Spleen (tissue), 13 donors: Measurements from ENCODE around the gene TENT4B. TPM values are rescaled to one million over a fixed set of nuclear protein-coding genes. Genes with fewer than 3 reads are reported as not detected.

Experiments used
- DNase-seq: peaks from one replicate; pipeline ENCODE4 v3.0.0-alpha.2; 2020
- H3K27ac ChIP-seq, 8 donors: fragments of 200-600 bp; sonication (generic) in 7 of 8; 1 replicate in 4 of 8; 2 replicates in 4 of 8; pipeline versions ENCODE4 v1.5.0 to v1.8.0; 2016 to 2021; ENCODE audit warnings: inconsistent platforms in 4 of 8, mild to moderate bottlenecking in 4 of 8, moderate library complexity in 1 of 8
- H3K27me3 ChIP-seq, 7 donors: fragments of 200-600 bp; sonication (generic) in 6 of 7; replicated peaks in 1 of 7; 1 replicate in 4 of 7; 2 replicates in 3 of 7; pipeline versions ENCODE4 v1.5.0 to v1.8.0; 2016 to 2021; ENCODE audit warnings: inconsistent platforms in 3 of 7, mild to moderate bottlenecking in 1 of 7
- H3K36me3 ChIP-seq, 6 donors: fragments of 200-600 bp; sonication (generic) in 5 of 6; 1 replicate in 4 of 6; 2 replicates in 2 of 6; pipeline versions ENCODE4 v1.5.0 to v1.8.0; 2016 to 2021; ENCODE audit warnings: inconsistent platforms in 2 of 6
- H3K4me1 ChIP-seq, 6 donors: fragments of 200-600 bp; sonication (generic) in 5 of 6; 1 replicate in 3 of 6; 2 replicates in 3 of 6; pipeline versions ENCODE4 v1.5.0 to v1.8.0; 2016 to 2021; ENCODE audit warnings: inconsistent platforms in 3 of 6
- H3K4me3 ChIP-seq, 8 donors: fragments of 200-600 bp; sonication (generic) in 7 of 8; 1 replicate in 4 of 8; 2 replicates in 4 of 8; pipeline versions ENCODE4 v1.5.0 to v1.8.0; 2016 to 2021; ENCODE audit warnings: inconsistent platforms in 4 of 8, mild to moderate bottlenecking in 4 of 8, moderate library complexity in 2 of 8
- H3K9me3 ChIP-seq, 8 donors: fragments of 200-600 bp; sonication (generic) in 7 of 8; 1 replicate in 4 of 8; 2 replicates in 4 of 8; pipeline versions ENCODE4 v1.5.0 to v1.8.0; 2016 to 2021; ENCODE audit warnings: inconsistent platforms in 4 of 8
- CTCF ChIP-seq, 11 experiments: fragments of 200-600 bp in 7 of 11; fragments of 450-650 bp in 4 of 11; sonication (generic) in 4 of 11; IDR thresholded peaks in 8 of 11; conservative IDR thresholded peaks in 3 of 11; 1 replicate in 7 of 11; 2 replicates in 4 of 11; pipeline versions ENCODE4 v1.4.0 to v1.8.0; 2016 to 2021; ENCODE audit warnings: antibody characterized with exemption in 11 of 11, inconsistent platforms in 4 of 11, mild to moderate bottlenecking in 1 of 11
- POLR2A ChIP-seq, 3 donors: fragments of 450-650 bp; IDR thresholded peaks; one replicate each; pipeline ENCODE4 v1.5.1; 2017; ENCODE audit warnings: antibody characterized with exemption in 3 of 3, mild to moderate bottlenecking in 1 of 3
- POLR2AphosphoS5 ChIP-seq, 3 donors: sonication (generic); formaldehyde crosslinking; IDR thresholded peaks; one replicate each; pipeline ENCODE4 v1.5.1; 2017; ENCODE audit warnings: antibody characterized with exemption in 3 of 3
- WGBS, 5 donors: extraction: QIAGEN DNeasy Blood & Tissue Kit in 3 of 5; methylation state at CpG; one replicate each; pipeline versions ENCODE4 v1.1.5 to v1.1.7; 2013 to 2018; 5-methylcytosine and 5-hydroxymethylcytosine counted together
- intact Hi-C: fragments of 100-400 bp; cut with DNase I; formaldehyde crosslinking; loops from one replicate; pipeline ENCODE4 v1.15.0; 2023; ENCODE audit warnings: low total_unique reads
- long read RNA-seq, 2 donors: transcript quantifications; one replicate each; lab custom pipeline, GENCODE V29; 2026
- polyA plus RNA-seq, 3 donors: library from polyadenylated mRNA; stranded (reverse); fragments of 200-250 nt; gene quantifications; one replicate each; pipeline ENCODE4 v1.2.1, GENCODE V29; 2013
- total RNA-seq, 7 donors: library from RNA; depleted of rRNA in 3 of 7; stranded (reverse); fragments of >200 nt in 3 of 7; fragmentation: NEBNext Ultra II Directional in 4 of 7; extraction: Animal tissue kit (Norgen Biotek cat#: 25700) in 4 of 7; gene quantifications; one replicate each; pipeline versions ENCODE4 v1.1.0 to v1.2.1, GENCODE V29; 2016 to 2021
- donor health status: healthy with polysubstance abuse.
- donor health status: DM: no; HTN: no; CAD: no; lungs with moderate emphysema.
- donor health status: DM: no; HTN: no; CAD: no.
- donor health status: Bipolar disorder and iron deficiency.
- donor health status: healthy.
- donor health status: DM: no; HTN: no; CAD: no.
- donor health status: DM: yes; HTN: yes; CAD: no.

The TENT4B gene
- total RNA-seq, result 10 to 100 TPM; 11.3 to 16.4 (median 13.0) TPM
- 1 to 10 TPM; 4.2 to 5.4 (median 4.6) TPM for polyA plus RNA-seq
- long read RNA-seq, donor 1, result 0 reads
- long read RNA-seq, donor 2, result 0 reads

DNA sequence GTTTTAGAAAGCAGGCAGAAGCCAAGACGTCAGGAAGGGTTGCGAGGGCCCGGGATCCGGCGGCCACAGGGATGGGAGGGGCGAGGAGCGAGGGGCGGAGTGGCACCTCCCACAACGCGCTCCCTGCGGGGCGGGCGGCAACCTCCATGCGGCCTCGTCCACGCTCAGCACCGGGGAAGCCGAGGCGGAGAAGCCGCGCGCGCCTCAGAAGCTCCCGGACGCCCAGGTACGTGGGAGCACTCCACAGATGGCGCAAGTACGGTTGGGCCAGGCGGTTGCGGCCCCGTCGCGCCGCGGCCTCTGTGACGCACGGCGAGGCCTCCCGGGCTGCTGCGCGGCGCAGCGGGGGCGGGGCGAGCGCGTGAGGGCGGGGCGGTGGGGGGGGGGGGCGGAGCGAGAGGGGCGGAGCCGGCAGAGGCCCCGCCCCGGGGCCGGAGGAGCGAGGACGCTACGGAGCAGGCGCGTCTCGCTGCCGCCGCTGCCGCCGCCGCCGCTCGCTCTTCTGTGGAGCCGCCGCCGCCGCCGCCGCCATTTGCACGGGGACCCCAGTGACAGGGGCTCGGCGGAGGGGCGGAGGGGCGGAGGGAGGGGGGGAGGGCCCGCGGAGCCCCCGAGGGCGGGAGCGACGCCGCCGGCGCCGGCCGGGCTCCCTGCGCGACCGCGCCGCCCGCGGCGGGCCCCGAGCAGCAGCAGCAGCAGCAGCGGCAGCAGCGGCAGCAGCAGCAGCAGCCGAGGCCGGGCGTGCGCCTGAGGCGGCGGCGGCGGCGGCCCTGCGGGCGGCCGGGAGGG is at the start of gene TENT4B:
Gene TENT4B, plus strand, starts transcription at position 500 of the 789 bp plus-strand sequence. CDS start 316 bp downstream, outside the sequence.
- TF ChIP-seq POLR2AphosphoS5 (IDR thresholded peaks at IDR 0.05) (peak; percentile 93 to 95 (median 94)), CTCF (IDR thresholded peaks at IDR 0.05 in 8 of 11, conservative IDR thresholded peaks at IDR 0.05 in 3 of 11) (peak in 2 of 11 experiments; percentile 12 to 38), POLR2A (IDR thresholded peaks at IDR 0.05) (peak in 1 of 3 donors; percentile 58)
- intact Hi-C loops, result loop anchor here (5.0 kb wide), 1 partner anchor 54 kb away; no protein-coding TSS in a partner anchor
- DNase-seq, result peak; percentile 98
- Histone ChIP-seq H3K36me3 (no peaks in the 10 kb centered on the region), H3K9me3 (no peaks in the 10 kb centered on the region), H3K4me1 (peaks cover 22 to 54% (median 44%) of the 10 kb centered on the region in 6 donors), H3K4me3 (peak within 1 kb of the TSS; percentile 70 to 93 (median 83)), H3K27ac (peak within 1 kb of the TSS; percentile 95 to 99 (median 98)), H3K27me3 (no peaks in the 10 kb centered on the region)
- 0 to 1% (median 1%) methylated on average over 26 to 112 of the region's 114 CpGs for WGBS, 5 donors

DNA sequence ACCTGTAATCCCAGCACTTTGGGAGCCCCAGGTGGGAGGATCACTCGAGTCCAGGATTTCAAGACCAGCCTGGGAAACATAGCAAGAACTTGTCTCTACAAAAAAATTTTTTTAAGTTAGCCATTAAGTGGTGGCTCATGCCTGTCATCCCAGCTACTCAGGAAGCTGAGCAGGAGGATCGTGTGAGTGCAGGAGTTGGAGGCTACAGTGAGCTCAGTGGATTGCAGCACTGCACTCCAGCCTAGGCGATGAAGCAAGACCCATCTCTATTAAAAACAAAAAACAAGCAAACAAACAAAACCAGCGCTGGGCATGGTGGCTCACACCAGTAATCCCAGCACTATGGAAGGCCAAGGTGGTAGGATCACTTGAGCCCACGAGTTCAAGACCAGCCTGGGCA is 49.3 kb upstream of the TENT4B start:
- no peaks in the 10 kb centered on the region for H3K27me3 ChIP-seq
- intact Hi-C loops, result no loop called here
- H3K9me3 ChIP-seq, result no peaks in the 10 kb centered on the region
- H3K4me1 ChIP-seq, result no peaks in the 10 kb centered on the region
- H3K27ac ChIP-seq, result no peak overlapping the region
- H3K36me3 ChIP-seq, result peaks cover 0 to 89% (median 67%) of the 10 kb centered on the region in 6 donors
- DNase-seq, result no peak
- no peak overlapping the region for H3K4me3 ChIP-seq
- 75 to 89% (median 84%) methylated on average over 5 of the region's 5 CpGs for WGBS, 5 donors
- TF ChIP-seq CTCF (IDR thresholded peaks at IDR 0.05 in 8 of 11, conservative IDR thresholded peaks at IDR 0.05 in 3 of 11) (no peak), POLR2AphosphoS5 (IDR thresholded peaks at IDR 0.05) (no peak), POLR2A (IDR thresholded peaks at IDR 0.05) (no peak)

- no peaks in the 10 kb centered on the region for H3K27me3 ChIP-seq
- no peak for TF ChIP-seq CTCF (IDR thresholded peaks at IDR 0.05 in 8 of 11, conservative IDR thresholded peaks at IDR 0.05 in 3 of 11)
- TF ChIP-seq POLR2A (IDR thresholded peaks at IDR 0.05), result no peak
- TF ChIP-seq POLR2AphosphoS5 (IDR thresholded peaks at IDR 0.05), result no peak
- DNase-seq, result no peak
- H3K36me3 ChIP-seq, result no peaks in the 10 kb centered on the region
- intact Hi-C loops, result no loop called here
- no peak overlapping the region for H3K27ac ChIP-seq
- 74 to 89% (median 83%) methylated on average over 8 of the region's 8 CpGs for WGBS, 5 donors
- no peak overlapping the region for H3K4me3 ChIP-seq
- H3K4me1 ChIP-seq, result no peaks in the 10 kb centered on the region
- no peaks in the 10 kb centered on the region for H3K9me3 ChIP-seq
Observed at GRCh38 chr16:50114357-50115129, 38.6 kb upstream of the TENT4B start.

DNA sequence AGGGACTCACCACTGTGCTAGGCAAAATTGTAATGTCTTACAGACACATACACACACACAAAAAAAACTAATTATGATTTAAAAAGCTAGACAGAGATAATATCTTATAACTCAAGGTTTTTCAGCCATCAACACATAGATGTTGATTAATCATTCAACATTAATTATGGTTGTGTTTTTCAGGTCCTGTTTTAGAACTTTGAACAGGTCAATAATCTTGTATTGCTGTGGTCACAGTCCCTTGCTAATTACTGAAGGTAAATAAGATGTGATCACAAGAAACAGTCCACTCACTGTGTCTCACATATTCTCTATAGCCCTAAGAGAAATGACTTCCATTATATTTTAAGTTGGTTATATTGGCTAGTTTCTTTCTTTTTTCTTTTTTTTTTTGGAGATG is 32.4 kb upstream of the TENT4B start:
- DNase-seq, result no peak
- Histone ChIP-seq H3K27me3 (no peaks in the 10 kb centered on the region), H3K4me1 (no peaks in the 10 kb centered on the region), H3K4me3 (no peak overlapping the region), H3K27ac (no peak overlapping the region), H3K9me3 (no peaks in the 10 kb centered on the region), H3K36me3 (no peaks in the 10 kb centered on the region)
- TF ChIP-seq POLR2AphosphoS5 (IDR thresholded peaks at IDR 0.05), result no peak
- intact Hi-C loops, result no loop called here
